Mammary microvascular endothelial cell (primary cell): Measurements from ENCODE around the gene L3HYPDH. TPM values are rescaled to one million over a fixed set of nuclear protein-coding genes. Genes with fewer than 3 reads are reported as not detected.

Experiments
- total RNA-seq: library from RNA; depleted of rRNA; stranded (reverse); fragments of >200 nt; gene quantifications from 2 replicates; pipeline ENCODE4 v1.2.3, GENCODE V29; 2015

L3HYPDH gene
- 24.2 and 29.9 TPM in 2 replicates for total RNA-seq

DNA sequence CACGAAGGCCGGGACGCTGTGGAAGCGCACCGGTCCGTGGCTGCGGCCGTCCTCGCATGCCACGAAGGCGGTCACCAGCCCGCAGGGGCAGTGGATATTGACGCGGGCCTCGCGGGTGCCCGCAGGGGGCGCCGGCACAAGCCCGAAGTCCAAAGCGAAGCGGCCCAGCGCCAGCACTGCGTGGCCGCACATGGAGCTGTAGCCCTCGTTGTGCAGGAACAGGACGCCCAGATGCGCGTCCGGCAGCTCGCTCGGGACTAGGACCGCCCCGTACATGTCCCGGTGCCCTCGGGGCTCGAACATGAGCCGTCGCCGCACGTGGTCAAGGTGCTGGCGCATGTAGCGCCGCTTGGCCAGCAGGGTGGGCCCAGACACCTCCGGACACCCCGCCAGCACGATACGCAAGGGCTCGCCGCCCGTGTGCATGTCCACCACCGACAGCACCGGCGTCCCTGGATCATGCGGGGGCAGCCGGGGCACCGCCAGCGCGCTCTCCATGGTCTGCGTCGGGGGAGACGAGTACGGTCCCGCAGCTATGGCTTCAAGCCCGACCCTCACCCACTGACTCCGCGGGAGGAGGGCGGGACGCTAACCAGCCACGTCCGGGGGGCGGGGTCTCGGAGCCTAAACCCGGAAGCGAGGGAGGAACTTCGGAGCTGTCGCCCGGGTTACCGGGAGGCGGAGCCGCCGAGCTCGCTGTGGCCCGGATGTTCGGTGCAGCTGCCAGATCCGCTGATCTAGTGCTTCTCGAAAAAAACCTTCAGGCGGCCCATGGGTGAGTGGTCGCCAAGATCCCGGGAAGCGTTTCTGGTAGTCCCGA lies at the start of gene L3HYPDH, which contains the start of gene JKAMP:
TSS of gene L3HYPDH (minus strand) at position 590 of the 820 bp plus-strand sequence. CDS start at position 498, 92 bp downstream.
TSS of gene JKAMP (plus strand) at position 699 of the 820 bp plus-strand sequence. CDS start at position 772, 73 bp downstream.

DNA sequence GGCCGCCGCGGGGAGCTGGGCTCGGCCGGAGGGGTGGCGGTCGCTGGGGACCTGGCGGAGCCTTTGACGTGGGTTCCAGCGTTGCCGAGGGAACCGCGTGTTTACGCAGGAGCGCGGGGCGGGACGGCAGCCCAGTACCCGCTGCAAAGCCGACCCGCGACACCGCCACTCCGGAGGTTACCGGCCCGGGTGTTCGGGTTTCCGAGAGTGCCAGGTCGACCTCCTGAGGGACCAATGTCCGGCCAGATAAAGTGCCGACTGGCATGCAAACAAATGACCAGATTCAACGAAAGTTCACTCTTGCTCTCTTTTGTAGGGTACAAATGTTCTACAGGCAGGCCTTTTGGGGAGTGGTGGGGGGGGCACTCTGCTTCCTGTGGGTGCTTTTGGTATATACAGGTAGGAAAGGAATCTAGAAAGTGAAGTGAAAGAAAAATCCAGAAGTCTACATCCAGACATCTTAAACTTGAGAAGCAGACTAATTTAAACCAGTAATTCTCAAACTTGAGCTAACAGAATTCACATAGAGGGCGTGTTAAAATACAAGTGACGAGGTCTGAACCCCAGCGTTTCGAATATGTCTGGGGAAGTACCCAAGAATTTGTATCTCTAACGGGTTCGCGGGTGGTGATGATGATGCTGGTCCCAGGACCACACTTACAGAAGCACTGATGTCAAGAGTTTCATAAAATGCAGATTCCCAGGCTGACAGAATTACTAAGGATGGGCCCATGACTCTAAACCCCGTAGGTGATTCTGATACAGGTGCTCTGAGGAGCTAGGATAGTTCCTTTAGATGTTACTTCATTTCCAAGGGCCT lies 18.7 kb downstream of the L3HYPDH start, which contains the start of gene GPR135:
TSS of gene GPR135 (minus strand) at position 65 of the 820 bp plus-strand sequence. CDS start 154 bp downstream, outside the sequence.

Other genes starting within 250 kb of the L3HYPDH start
- gene GPR135, start 19.0 kb downstream of the L3HYPDH start, total RNA-seq, result 0.74 and 0.93 TPM in 2 replicates
- gene JKAMP, start 109 bp upstream of the L3HYPDH start, total RNA-seq, result 55.7 and 60.4 TPM in 2 replicates
- gene CCDC175, start 92.4 kb upstream of the L3HYPDH start, total RNA-seq, result not detected in 2 replicates